ENCODE results near the gene METTL8. TPM values are rescaled to one million over a fixed set of nuclear protein-coding genes. Genes with fewer than 3 reads are reported as not detected.
A peak's percentile ranks its signal among the peaks of the same experiment; 100 is the strongest.
"Not testable (repeated sequence)": the region's sequence is repeated elsewhere in the genome, so short reads cannot be mapped to it uniquely, and the experiment has no call there.

The METTL8 gene
- total and polyA plus RNA-seq, 2 experiments from 2014 or later: 60.9 to 64.3 TPM

- no peak for TF ChIP-seq ZNF462 (CRISPR knock-in tag; IDR thresholded peaks at IDR 0.05)
Observed at GRCh38 chr2:171419333-171419732, 14.5 kb downstream of the METTL8 start (continued).

DNA sequence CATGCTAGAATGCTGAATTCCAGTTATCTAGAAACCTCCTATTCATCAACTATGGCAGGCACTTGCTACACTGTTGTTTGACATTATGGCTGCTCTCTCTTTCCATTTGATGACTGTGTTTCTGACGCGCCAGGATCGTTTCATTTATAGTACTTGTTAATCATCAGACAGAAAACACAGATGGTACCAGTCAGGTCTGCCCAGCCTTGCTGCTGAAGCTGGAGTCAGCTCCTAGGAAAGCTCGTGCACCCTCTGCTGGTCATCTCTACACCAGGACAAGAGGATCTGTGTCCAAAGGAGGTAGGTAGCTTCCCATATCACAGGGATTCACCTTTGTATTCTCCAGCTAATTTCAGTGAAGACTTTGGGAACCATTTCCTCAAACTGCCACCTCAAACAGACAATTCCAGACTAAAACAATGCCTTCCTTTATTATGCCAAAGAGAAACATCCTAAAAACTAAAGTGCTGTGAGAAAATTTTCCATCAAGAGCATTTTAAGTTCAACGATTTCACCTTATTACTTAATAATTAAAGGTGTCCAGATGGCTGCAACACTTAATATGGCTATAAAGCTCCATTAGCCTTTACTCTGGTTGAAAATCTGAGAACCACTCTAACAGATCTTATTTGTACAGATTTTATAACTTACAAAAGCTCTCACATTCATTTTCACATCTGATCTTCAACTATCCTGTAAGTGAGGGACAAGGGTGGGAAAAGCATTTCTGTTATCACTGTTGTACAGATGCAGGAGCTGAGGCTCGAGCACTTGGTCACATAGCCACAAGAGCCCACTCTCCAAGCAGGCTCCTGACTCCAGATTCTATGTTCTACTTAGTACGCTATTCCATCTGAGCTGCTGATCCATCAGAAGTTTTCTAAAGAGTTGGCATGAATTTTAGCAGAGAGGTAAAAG is 17.5 kb downstream of the METTL8 start:
- H3K79me2 ChIP-seq (replicated peaks; ENCODE audit: insufficient read depth): peaks cover 81% of the 10 kb centered on the region
- H3K4me1 ChIP-seq (ENCODE audit: insufficient read depth): peaks cover 13% of the 10 kb centered on the region
- Mint-ChIP-seq H3K27ac (no peak overlapping the region), H3K9me3 (no peaks in the 10 kb centered on the region), H3K36me3 (ENCODE audit: low read depth) (peaks cover 14% of the 10 kb centered on the region; the same call in 2 of the 3 replicates), H3K27me3 (ENCODE audit: insufficient read depth, low read depth, poor library complexity) (no peaks in the 10 kb centered on the region), H3K4me3 (no peak overlapping the region), H3K4me1 (peaks cover 24% of the 10 kb centered on the region)
- H3F3A ChIP-seq (replicated peaks; ENCODE audit: low read depth): no peaks in the 10 kb centered on the region
- no peaks in the 10 kb centered on the region for H3K27me3 ChIP-seq (ENCODE audit: insufficient read depth)
- no peak overlapping the region for H3K27ac ChIP-seq (ENCODE audit: low read depth)
- H3K9me2 ChIP-seq (ENCODE audit: insufficient read depth): no peaks in the 10 kb centered on the region
- H4K20me1 ChIP-seq (replicated peaks; ENCODE audit: insufficient read depth): no peaks in the 10 kb centered on the region
- peak; percentile 100 for ATAC-seq
- H3K4me2 ChIP-seq: no peak overlapping the region
- no peak overlapping the region for H3K4me3 ChIP-seq
- TF ChIP-seq CREB1 (CRISPR knock-in tag; IDR thresholded peaks at IDR 0.05; ENCODE audit: low read depth) (no peak), CTCF (conservative IDR thresholded peaks at IDR 0.05; ENCODE audit: low read depth in 2 of 2) (peak; percentile 93 to 97)
- H3K36me3 ChIP-seq (ENCODE audit: insufficient read depth): no peaks in the 10 kb centered on the region
- no peak overlapping the region for H2AFZ ChIP-seq
- DNase-seq (ENCODE audit: low spot score): peak; percentile 94

GRCh38 chr2:171414645-171415044 is 19.1 kb downstream of the METTL8 start:
- ATAC-seq: not testable (repeated sequence)

More at GRCh38 chr2:171414645-171415044, 19.1 kb downstream of the METTL8 start:
- H2AFZ ChIP-seq; H3K27ac ChIP-seq (ENCODE audit: low read depth); H3K4me3 ChIP-seq; H3K36me3 ChIP-seq (ENCODE audit: insufficient read depth); H3K4me2 ChIP-seq; H3K9me2 ChIP-seq (ENCODE audit: insufficient read depth); H3F3A ChIP-seq (replicated peaks; ENCODE audit: low read depth); H4K20me1 ChIP-seq (replicated peaks; ENCODE audit: insufficient read depth); H3K27ac Mint-ChIP-seq; DNase-seq (ENCODE audit: low spot score); H3K27me3 ChIP-seq (ENCODE audit: insufficient read depth); H3K4me3 Mint-ChIP-seq; H3K27me3 Mint-ChIP-seq (ENCODE audit: insufficient read depth, low read depth, poor library complexity); H3K9me3 Mint-ChIP-seq: not testable (repeated sequence)
- Mint-ChIP-seq H3K4me1 (peaks cover 39% of the 10 kb centered on the region), H3K36me3 (ENCODE audit: low read depth) (peaks cover 11% of the 10 kb centered on the region; the same call in 2 of the 3 replicates)
- Histone ChIP-seq H3K4me1 (ENCODE audit: insufficient read depth) (peaks cover 30% of the 10 kb centered on the region), H3K79me2 (replicated peaks; ENCODE audit: insufficient read depth) (peaks cover 77% of the 10 kb centered on the region)
